H9 (cell line): ENCODE data around the gene RRAGD. TPM values are rescaled to one million over a fixed set of nuclear protein-coding genes. Genes with fewer than 3 reads are reported as not detected.

Source experiments
- DNase-seq: peaks from one replicate; pipeline ENCODE4 v3.0.0-alpha.2; 2017
- H2AFZ ChIP-seq: one replicate; pipeline ENCODE4 v1.6.1; 2013; ENCODE audit warnings: mild to moderate bottlenecking, low read length, control low read depth, moderate library complexity
- H2AK5ac ChIP-seq: 2 replicates; pipeline ENCODE4 v1.6.1; 2013; ENCODE audit warnings: low read length, control low read depth, mixed read lengths; ENCODE audit not compliant: insufficient read length
- H2BK120ac ChIP-seq: one replicate; pipeline ENCODE4 v1.6.1; 2013; ENCODE audit warnings: low read depth, mild to moderate bottlenecking, low read length, control low read depth, inconsistent platforms; ENCODE audit not compliant: poor library complexity, severe bottlenecking
- H2BK12ac ChIP-seq: 2 replicates; pipeline ENCODE4 v1.6.1; 2013; ENCODE audit warnings: low read length, control low read depth, mixed read lengths, low read depth; ENCODE audit not compliant: insufficient read length
- H2BK15ac ChIP-seq: 2 replicates; pipeline ENCODE4 v1.6.1; 2013; ENCODE audit warnings: low read depth, low read length, control low read depth
- H2BK20ac ChIP-seq: one replicate; pipeline ENCODE4 v1.6.1; 2013; ENCODE audit warnings: low read depth, mild to moderate bottlenecking, low read length, control low read depth, inconsistent platforms; ENCODE audit not compliant: poor library complexity, severe bottlenecking
- H2BK5ac ChIP-seq: 2 replicates; pipeline ENCODE4 v1.6.1; 2013; ENCODE audit warnings: low read length, control low read depth, mixed read lengths; ENCODE audit not compliant: insufficient read length
- H3K14ac ChIP-seq: 2 replicates; pipeline ENCODE4 v1.6.1; 2013; ENCODE audit warnings: low read length, control low read depth; ENCODE audit not compliant: insufficient read depth
- H3K18ac ChIP-seq: 2 replicates; pipeline ENCODE4 v1.6.1; 2013; ENCODE audit warnings: low read depth, mild to moderate bottlenecking, mixed read lengths, low read length, control low read depth; ENCODE audit not compliant: insufficient read length
- H3K23ac ChIP-seq: 2 replicates; pipeline ENCODE4 v1.6.1; 2013; ENCODE audit warnings: low read length, control low read depth, mixed read lengths, low read depth; ENCODE audit not compliant: insufficient read length
- H3K23me2 ChIP-seq: 2 replicates; pipeline ENCODE4 v1.6.1; 2013; ENCODE audit warnings: low read depth, mild to moderate bottlenecking, mixed read lengths, low read length, control low read depth; ENCODE audit not compliant: insufficient read length, poor library complexity, severe bottlenecking
- H3K27ac ChIP-seq: 2 replicates; pipeline ENCODE4 v1.5.1; 2013; ENCODE audit warnings: low read length, control low read depth, mixed read lengths, low read depth; ENCODE audit not compliant: insufficient read length
- H3K27me3 ChIP-seq: 2 replicates; pipeline ENCODE4 v1.6.1; 2013; ENCODE audit warnings: low read length, control low read depth, inconsistent platforms; ENCODE audit not compliant: insufficient read depth
- H3K4ac ChIP-seq: 2 replicates; pipeline ENCODE4 v1.6.1; 2013; ENCODE audit warnings: low read depth, mild to moderate bottlenecking, control low read depth, inconsistent platforms, low read length, moderate library complexity
- H3K4me1 ChIP-seq: 2 replicates; pipeline ENCODE4 v1.6.1; 2013; ENCODE audit warnings: low read length, control low read depth, inconsistent platforms; ENCODE audit not compliant: insufficient read depth
- H3K4me2 ChIP-seq: 2 replicates; pipeline ENCODE4 v1.6.1; 2013; ENCODE audit warnings: low read length, control low read depth, mixed read lengths; ENCODE audit not compliant: insufficient read length, insufficient read depth
- H3K56ac ChIP-seq: 2 replicates; pipeline ENCODE4 v1.6.1; 2013; ENCODE audit warnings: low read depth, mild to moderate bottlenecking, mixed read lengths, low read length, control low read depth; ENCODE audit not compliant: insufficient read length
- H3K79me1 ChIP-seq: 2 replicates; pipeline ENCODE4 v1.6.1; 2013; ENCODE audit warnings: low read depth, mild to moderate bottlenecking, moderate library complexity, low read length, control low read depth, inconsistent platforms; ENCODE audit not compliant: insufficient read depth, poor library complexity, severe bottlenecking
- H3K79me2 ChIP-seq: 2 replicates; pipeline ENCODE4 v1.6.1; 2013; ENCODE audit warnings: low read length, control low read depth, inconsistent platforms; ENCODE audit not compliant: insufficient read depth
- H3K9ac ChIP-seq: 2 replicates; pipeline ENCODE4 v1.6.1; 2013; ENCODE audit warnings: low read length, control low read depth, mixed read lengths; ENCODE audit not compliant: insufficient read length; ENCODE audit errors: extremely low read depth
- H3K9me3 ChIP-seq: one replicate; pipeline ENCODE4 v1.6.1; 2013; ENCODE audit warnings: low read depth, low read length, inconsistent platforms; ENCODE audit not compliant: control insufficient read depth
- H3T11ph ChIP-seq: one replicate; pipeline ENCODE4 v1.6.1; 2013; ENCODE audit warnings: mild to moderate bottlenecking, low read length, control low read depth, inconsistent platforms
- H4K20me1 ChIP-seq: one replicate; pipeline ENCODE4 v1.6.1; 2013; ENCODE audit not compliant: control insufficient read depth, insufficient read length, insufficient read depth
- H4K5ac ChIP-seq: 2 replicates; pipeline ENCODE4 v1.6.1; 2013; ENCODE audit warnings: low read depth, mild to moderate bottlenecking, mixed read lengths, low read length, control low read depth; ENCODE audit not compliant: insufficient read length
- H4K8ac ChIP-seq: replicated peaks from 2 replicates; pipeline ENCODE4 v1.6.1; 2013; ENCODE audit warnings: low read length, control low read depth, mixed read lengths, low read depth; ENCODE audit not compliant: insufficient read length
- H4K91ac ChIP-seq: 2 replicates; pipeline ENCODE4 v1.6.1; 2013; ENCODE audit warnings: low read depth, mild to moderate bottlenecking, moderate library complexity, mixed read lengths, low read length, control low read depth; ENCODE audit not compliant: insufficient read length
- H3K27ac Mint-ChIP-seq, 3 experiments: 2 replicates in 2 of 3; 3 replicates in 1 of 3; pipeline ENCODE4 v1.8.0; 2020 to 2021; ENCODE audit warnings: mixed read lengths in 3 of 3, mild to moderate bottlenecking in 1 of 3, moderate library complexity in 1 of 3
- H3K27me3 Mint-ChIP-seq: 2 replicates; pipeline ENCODE4 v1.8.0; 2021; ENCODE audit warnings: low read depth, mild to moderate bottlenecking, moderate library complexity, mixed read lengths
- H3K36me3 Mint-ChIP-seq, 3 experiments: 2 replicates in 2 of 3; 3 replicates in 1 of 3; pipeline ENCODE4 v1.8.0; 2020 to 2021; ENCODE audit warnings: low read depth in 3 of 3, mixed read lengths in 3 of 3; ENCODE audit not compliant: insufficient read depth in 1 of 3
- H3K4me1 Mint-ChIP-seq, 2 experiments: 2 replicates each; pipeline ENCODE4 v1.8.0; 2020; ENCODE audit warnings: mixed read lengths in 2 of 2
- H3K4me3 Mint-ChIP-seq, 2 experiments: 2 replicates in 1 of 2; 3 replicates in 1 of 2; pipeline ENCODE4 v1.8.0; 2020 to 2021; ENCODE audit warnings: mild to moderate bottlenecking in 2 of 2, mixed read lengths in 2 of 2, moderate library complexity in 1 of 2
- H3K9me3 Mint-ChIP-seq, 2 experiments: 2 replicates in 1 of 2; 3 replicates in 1 of 2; pipeline ENCODE4 v1.8.0; 2020; ENCODE audit warnings: mild to moderate bottlenecking in 2 of 2, mixed read lengths in 2 of 2, moderate library complexity in 1 of 2
- WGBS: extraction: QIAGEN DNeasy Blood & Tissue Kit; methylation state at CpG from one replicate; pipeline ENCODE4 v1.1.7; 2013; ENCODE audit warnings: missing lambda C conversion rate, low lambda C conversion rate, mixed read lengths; ENCODE audit not compliant: insufficient read length; ENCODE audit errors: extremely low coverage; 5-methylcytosine and 5-hydroxymethylcytosine counted together
- total RNA-seq: library from RNA; stranded (reverse); gene quantifications from 2 replicates; pipeline ENCODE4 v1.2.1, GENCODE V29; 2021
- TF ChIP-seq, protein P1 (sequence below): fragments of 200-600 bp; sonication (generic); conservative IDR thresholded peaks from 3 replicates; pipeline ENCODE4 v1.8.0; 2021; ENCODE audit warnings: antibody characterized with exemption, mild to moderate bottlenecking

The RRAGD gene
- total RNA-seq, 1 experiment from 2014 or later = 10.6 TPM

- H2BK15ac ChIP-seq = no peak overlapping the region
- H3K23me2 ChIP-seq = peaks cover 8% of the 10 kb centered on the region
- no peak overlapping the region for H3T11ph ChIP-seq
- no peak overlapping the region for H4K8ac ChIP-seq
- Mint-ChIP-seq H3K36me3 (peaks cover 0 to 4% (median 0%) of the 10 kb centered on the region in 3 experiments; a peak in 1 of 7 replicates), H3K4me3 (no peak overlapping the region), H3K9me3 (no peaks in the 10 kb centered on the region), H3K4me1 (peaks cover 32 to 40% of the 10 kb centered on the region in 2 experiments), H3K27ac (no peak overlapping the region), H3K27me3 (peaks cover 8% of the 10 kb centered on the region)
- no CpG with 5 or more reads among the region's 4 CpGs for WGBS
- no peak overlapping the region for H2BK20ac ChIP-seq
- H4K20me1 ChIP-seq = no peaks in the 10 kb centered on the region
- TF ChIP-seq, protein P1, sequence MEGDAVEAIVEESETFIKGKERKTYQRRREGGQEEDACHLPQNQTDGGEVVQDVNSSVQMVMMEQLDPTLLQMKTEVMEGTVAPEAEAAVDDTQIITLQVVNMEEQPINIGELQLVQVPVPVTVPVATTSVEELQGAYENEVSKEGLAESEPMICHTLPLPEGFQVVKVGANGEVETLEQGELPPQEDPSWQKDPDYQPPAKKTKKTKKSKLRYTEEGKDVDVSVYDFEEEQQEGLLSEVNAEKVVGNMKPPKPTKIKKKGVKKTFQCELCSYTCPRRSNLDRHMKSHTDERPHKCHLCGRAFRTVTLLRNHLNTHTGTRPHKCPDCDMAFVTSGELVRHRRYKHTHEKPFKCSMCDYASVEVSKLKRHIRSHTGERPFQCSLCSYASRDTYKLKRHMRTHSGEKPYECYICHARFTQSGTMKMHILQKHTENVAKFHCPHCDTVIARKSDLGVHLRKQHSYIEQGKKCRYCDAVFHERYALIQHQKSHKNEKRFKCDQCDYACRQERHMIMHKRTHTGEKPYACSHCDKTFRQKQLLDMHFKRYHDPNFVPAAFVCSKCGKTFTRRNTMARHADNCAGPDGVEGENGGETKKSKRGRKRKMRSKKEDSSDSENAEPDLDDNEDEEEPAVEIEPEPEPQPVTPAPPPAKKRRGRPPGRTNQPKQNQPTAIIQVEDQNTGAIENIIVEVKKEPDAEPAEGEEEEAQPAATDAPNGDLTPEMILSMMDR = no peak
- no peak overlapping the region for H3K23ac ChIP-seq
- no peak overlapping the region for H3K9ac ChIP-seq
- H3K14ac ChIP-seq = no peak overlapping the region
- DNase-seq = no peak
- H3K4me1 ChIP-seq = no peaks in the 10 kb centered on the region
- H3K79me1 ChIP-seq = no peaks in the 10 kb centered on the region
- no peak overlapping the region for H3K18ac ChIP-seq
- H3K27me3 ChIP-seq = no peaks in the 10 kb centered on the region
- no peak overlapping the region for H2AFZ ChIP-seq
- no peaks in the 10 kb centered on the region; the same call in 1 of the 2 replicates for H3K79me2 ChIP-seq
- no peak overlapping the region for H2AK5ac ChIP-seq
- no peak overlapping the region for H3K56ac ChIP-seq
- H3K4ac ChIP-seq = no peak overlapping the region
- no peak overlapping the region for H3K27ac ChIP-seq
- no peak overlapping the region for H2BK120ac ChIP-seq
- no peak overlapping the region for H4K5ac ChIP-seq
- no peak overlapping the region for H3K4me2 ChIP-seq
- H3K9me3 ChIP-seq = no peaks in the 10 kb centered on the region
- no peak overlapping the region for H2BK5ac ChIP-seq
- no peak overlapping the region for H4K91ac ChIP-seq
- H2BK12ac ChIP-seq = no peak overlapping the region
Measured at GRCh38 chr6:89350281-89350966, 61.6 kb downstream of the RRAGD start.
